GM23338 (cell line): ENCODE data around the gene ID4. TPM values are rescaled to one million over a fixed set of nuclear protein-coding genes. Genes with fewer than 3 reads are reported as not detected.

ENCODE experiments used
- ATAC-seq: fragments of 200-7000 bp; cut with Tn5 transposase; 3 replicates; pipeline ENCODE4 v1.9.1; 2020
- DNase-seq: peaks from one replicate; pipeline ENCODE4 v3.0.0-alpha.2; 2015; ENCODE audit warnings: low spot score
- H2AFZ ChIP-seq: fragments of 200-600 bp; sonication (generic); 2 replicates; pipeline ENCODE4 v1.8.0; 2016; ENCODE audit warnings: antibody characterized with exemption, mild to moderate bottlenecking, moderate library complexity
- H3F3A ChIP-seq: fragments of 200-600 bp; sonication (generic); replicated peaks from 2 replicates; pipeline ENCODE4 v1.8.0; 2017; ENCODE audit warnings: antibody characterized with exemption, mixed run types, low read depth
- H3K27ac ChIP-seq: fragments of 200-600 bp; sonication (generic); 2 replicates; pipeline ENCODE4 v1.6.1; 2016; ENCODE audit warnings: low read depth
- H3K27me3 ChIP-seq: fragments of 200-600 bp; sonication (generic); 2 replicates; pipeline ENCODE4 v1.8.0; 2016; ENCODE audit warnings: mild to moderate bottlenecking, mixed run types, moderate library complexity; ENCODE audit not compliant: insufficient read depth
- H3K36me3 ChIP-seq: fragments of 200-600 bp; sonication (generic); 2 replicates; pipeline ENCODE4 v1.8.0; 2016; ENCODE audit warnings: mild to moderate bottlenecking; ENCODE audit not compliant: insufficient read depth
- H3K4me1 ChIP-seq: fragments of 200-600 bp; sonication (generic); 2 replicates; pipeline ENCODE4 v1.8.0; 2016; ENCODE audit warnings: mild to moderate bottlenecking, moderate library complexity; ENCODE audit not compliant: insufficient read depth
- H3K4me2 ChIP-seq: fragments of 200-600 bp; sonication (generic); 2 replicates; pipeline ENCODE4 v1.7.1; 2017; ENCODE audit warnings: mixed run types
- H3K4me3 ChIP-seq: fragments of 200-600 bp; sonication (generic); 2 replicates; pipeline ENCODE4 v1.6.1; 2016; ENCODE audit warnings: mixed run types
- H3K79me2 ChIP-seq: fragments of 200-600 bp; sonication (generic); replicated peaks from 2 replicates; pipeline ENCODE4 v1.8.0; 2017; ENCODE audit warnings: mild to moderate bottlenecking; ENCODE audit not compliant: insufficient read depth
- H3K9me2 ChIP-seq: fragments of 200-600 bp; sonication (generic); 2 replicates; pipeline ENCODE4 v1.8.0; 2017; ENCODE audit not compliant: insufficient read depth
- H4K20me1 ChIP-seq: fragments of 200-600 bp; sonication (generic); replicated peaks from 2 replicates; pipeline ENCODE4 v1.8.0; 2017; ENCODE audit warnings: mild to moderate bottlenecking; ENCODE audit not compliant: insufficient read depth
- H3K27ac Mint-ChIP-seq: 2 replicates; pipeline ENCODE4 v1.8.0; 2020; ENCODE audit warnings: inconsistent platforms, mild to moderate bottlenecking, moderate library complexity, mixed read lengths
- H3K27me3 Mint-ChIP-seq: 3 replicates; pipeline ENCODE4 v1.8.0; 2022; ENCODE audit warnings: low read depth, mild to moderate bottlenecking, moderate library complexity, mixed read lengths, inconsistent platforms; ENCODE audit not compliant: insufficient read depth, poor library complexity
- H3K36me3 Mint-ChIP-seq: 3 replicates; pipeline ENCODE4 v1.8.0; 2021; ENCODE audit warnings: low read depth, mild to moderate bottlenecking, inconsistent platforms, moderate library complexity, mixed read lengths
- H3K4me1 Mint-ChIP-seq: 3 replicates; pipeline ENCODE4 v1.8.0; 2020; ENCODE audit warnings: mild to moderate bottlenecking, inconsistent platforms, mixed read lengths
- H3K4me3 Mint-ChIP-seq: 3 replicates; pipeline ENCODE4 v1.8.0; 2021; ENCODE audit warnings: moderate library complexity, mild to moderate bottlenecking, inconsistent platforms, mixed read lengths
- H3K9me3 Mint-ChIP-seq: 3 replicates; pipeline ENCODE4 v1.8.0; 2020; ENCODE audit warnings: moderate library complexity, mild to moderate bottlenecking, inconsistent platforms, mixed read lengths
- CREB1 ChIP-seq: fragments of 250-450 bp; sonication (Bioruptor Pico); IDR thresholded peaks from 2 replicates; pipeline ENCODE4 v1.5.0; 2020; ENCODE audit warnings: low read depth, mild to moderate bottlenecking, moderate library complexity
- CTCF ChIP-seq, 2 experiments: fragments of 200-600 bp in 1 of 2; sonication (generic) in 1 of 2; conservative IDR thresholded peaks; 2 replicates each; pipeline versions ENCODE4 v1.5.1 to v1.6.1; 2016 to 2017; ENCODE audit warnings: antibody characterized with exemption in 2 of 2, low read depth in 2 of 2, mild to moderate bottlenecking in 2 of 2, moderate library complexity in 1 of 2
- EZH2 ChIP-seq: fragments of 200-600 bp; sonication (generic); IDR thresholded peaks from one replicate; pipeline ENCODE4 v1.8.0; 2017; ENCODE audit warnings: antibody characterized with exemption, mild to moderate bottlenecking, low read depth; ENCODE audit not compliant: unreplicated experiment
- EZH2phosphoT487 ChIP-seq: fragments of 200-600 bp; sonication (generic); IDR thresholded peaks from one replicate; pipeline ENCODE4 v1.8.1; 2018; ENCODE audit warnings: antibody characterized with exemption; ENCODE audit not compliant: unreplicated experiment
- JUNB ChIP-seq: IDR thresholded peaks from one replicate; pipeline ENCODE4 v1.6.1; 2016; ENCODE audit warnings: antibody characterized with exemption; ENCODE audit not compliant: unreplicated experiment
- NANOG ChIP-seq: IDR thresholded peaks from 2 replicates; pipeline ENCODE4 v1.6.1; 2016; ENCODE audit warnings: antibody characterized with exemption, borderline replicate concordance
- POLR2AphosphoS5 ChIP-seq: IDR thresholded peaks from 2 replicates; pipeline ENCODE4 v1.6.1; 2016; ENCODE audit warnings: antibody characterized with exemption, low read depth
- STAT1 ChIP-seq: IDR thresholded peaks from one replicate; pipeline ENCODE4 v1.6.1; 2016; ENCODE audit warnings: antibody characterized with exemption; ENCODE audit not compliant: unreplicated experiment
- ZNF114 ChIP-seq: fragments of 250-450 bp; sonication (Bioruptor Pico); IDR thresholded peaks from 2 replicates; pipeline ENCODE4 v1.5.0; 2020; ENCODE audit warnings: mild to moderate bottlenecking, moderate library complexity
- ZNF331 ChIP-seq: fragments of 250-450 bp; sonication (Bioruptor Pico); IDR thresholded peaks from 2 replicates; pipeline ENCODE4 v1.5.0; 2020; ENCODE audit warnings: low read depth, mild to moderate bottlenecking, moderate library complexity
- ZNF462 ChIP-seq: fragments of 250-450 bp; sonication (Bioruptor Pico); IDR thresholded peaks from 2 replicates; pipeline ENCODE4 v1.5.0; 2020; ENCODE audit warnings: mild to moderate bottlenecking, moderate library complexity
- polyA plus RNA-seq: library from polyadenylated mRNA; unstranded; fragments of >200 nt; fragmentation: Nextera tagmentation; extraction: Ambion mirVana; gene quantifications from 2 replicates; pipeline ENCODE4 v1.2.1, GENCODE V29; 2016
- total RNA-seq: library from RNA; depleted of rRNA; stranded (reverse); fragments of >200 nt; shearing (Covaris generic); gene quantifications from 2 replicates; pipeline ENCODE4 v1.2.3, GENCODE V29; 2014
- TF ChIP-seq, protein P1 (sequence below): IDR thresholded peaks from one replicate; pipeline ENCODE4 v1.6.1; 2018; ENCODE audit warnings: antibody characterized with exemption; ENCODE audit not compliant: unreplicated experiment
- TF ChIP-seq, protein P2 (sequence below): IDR thresholded peaks from 2 replicates; pipeline ENCODE4 v1.6.1; 2016; ENCODE audit warnings: antibody characterized with exemption

The ID4 gene
- total and polyA plus RNA-seq, 2 experiments from 2014 or later: 3.7 to 7.0 TPM

GRCh38 chr6:19860235-19860877 lies 23.2 kb downstream of the ID4 start (continued):
- TF ChIP-seq, protein P1, sequence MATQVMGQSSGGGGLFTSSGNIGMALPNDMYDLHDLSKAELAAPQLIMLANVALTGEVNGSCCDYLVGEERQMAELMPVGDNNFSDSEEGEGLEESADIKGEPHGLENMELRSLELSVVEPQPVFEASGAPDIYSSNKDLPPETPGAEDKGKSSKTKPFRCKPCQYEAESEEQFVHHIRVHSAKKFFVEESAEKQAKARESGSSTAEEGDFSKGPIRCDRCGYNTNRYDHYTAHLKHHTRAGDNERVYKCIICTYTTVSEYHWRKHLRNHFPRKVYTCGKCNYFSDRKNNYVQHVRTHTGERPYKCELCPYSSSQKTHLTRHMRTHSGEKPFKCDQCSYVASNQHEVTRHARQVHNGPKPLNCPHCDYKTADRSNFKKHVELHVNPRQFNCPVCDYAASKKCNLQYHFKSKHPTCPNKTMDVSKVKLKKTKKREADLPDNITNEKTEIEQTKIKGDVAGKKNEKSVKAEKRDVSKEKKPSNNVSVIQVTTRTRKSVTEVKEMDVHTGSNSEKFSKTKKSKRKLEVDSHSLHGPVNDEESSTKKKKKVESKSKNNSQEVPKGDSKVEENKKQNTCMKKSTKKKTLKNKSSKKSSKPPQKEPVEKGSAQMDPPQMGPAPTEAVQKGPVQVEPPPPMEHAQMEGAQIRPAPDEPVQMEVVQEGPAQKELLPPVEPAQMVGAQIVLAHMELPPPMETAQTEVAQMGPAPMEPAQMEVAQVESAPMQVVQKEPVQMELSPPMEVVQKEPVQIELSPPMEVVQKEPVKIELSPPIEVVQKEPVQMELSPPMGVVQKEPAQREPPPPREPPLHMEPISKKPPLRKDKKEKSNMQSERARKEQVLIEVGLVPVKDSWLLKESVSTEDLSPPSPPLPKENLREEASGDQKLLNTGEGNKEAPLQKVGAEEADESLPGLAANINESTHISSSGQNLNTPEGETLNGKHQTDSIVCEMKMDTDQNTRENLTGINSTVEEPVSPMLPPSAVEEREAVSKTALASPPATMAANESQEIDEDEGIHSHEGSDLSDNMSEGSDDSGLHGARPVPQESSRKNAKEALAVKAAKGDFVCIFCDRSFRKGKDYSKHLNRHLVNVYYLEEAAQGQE: no peak
- no peak for TF ChIP-seq POLR2AphosphoS5

DNA sequence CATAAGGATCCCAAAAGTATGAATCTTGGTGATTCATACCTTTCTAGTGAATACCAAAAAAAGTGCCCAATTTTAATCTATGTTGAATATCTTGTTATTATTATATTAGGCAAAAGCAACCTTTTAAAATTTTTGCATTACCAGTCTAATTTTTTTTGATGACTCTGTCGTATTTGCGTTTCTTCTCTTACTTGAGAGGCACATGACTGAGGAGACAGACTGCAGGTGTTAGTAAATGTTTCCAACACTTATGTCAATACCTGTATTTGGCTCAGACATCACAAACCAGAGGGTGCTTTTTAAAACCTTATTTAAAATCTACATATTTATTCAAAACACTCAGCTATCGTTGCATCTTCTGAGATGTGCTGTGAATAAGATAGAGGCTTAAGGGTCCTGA lies 27.1 kb downstream of the ID4 start:
- Mint-ChIP-seq H3K4me1 (peaks cover 6% of the 10 kb centered on the region; the same call in 1 of the 3 replicates), H3K4me3 (no peak overlapping the region), H3K27me3 (no peaks in the 10 kb centered on the region), H3K9me3 (no peaks in the 10 kb centered on the region; the same call in 2 of the 3 replicates), H3K36me3 (no peaks in the 10 kb centered on the region), H3K27ac (no peak overlapping the region)
- ATAC-seq: no peak
- Histone ChIP-seq H2AFZ (no peak overlapping the region), H3K27ac (no peak overlapping the region), H3K27me3 (no peaks in the 10 kb centered on the region), H3F3A (no peaks in the 10 kb centered on the region), H3K4me3 (no peak overlapping the region), H3K79me2 (no peaks in the 10 kb centered on the region), H3K4me1 (no peaks in the 10 kb centered on the region), H4K20me1 (no peaks in the 10 kb centered on the region), H3K9me2 (no peaks in the 10 kb centered on the region), H3K4me2 (no peak overlapping the region), H3K36me3 (no peaks in the 10 kb centered on the region)
- DNase-seq: no peak
- no peak for TF ChIP-seq ZNF114
- TF ChIP-seq ZNF462 (CRISPR knock-in tag): no peak
- no peak for TF ChIP-seq ZNF331
- TF ChIP-seq, protein P2, sequence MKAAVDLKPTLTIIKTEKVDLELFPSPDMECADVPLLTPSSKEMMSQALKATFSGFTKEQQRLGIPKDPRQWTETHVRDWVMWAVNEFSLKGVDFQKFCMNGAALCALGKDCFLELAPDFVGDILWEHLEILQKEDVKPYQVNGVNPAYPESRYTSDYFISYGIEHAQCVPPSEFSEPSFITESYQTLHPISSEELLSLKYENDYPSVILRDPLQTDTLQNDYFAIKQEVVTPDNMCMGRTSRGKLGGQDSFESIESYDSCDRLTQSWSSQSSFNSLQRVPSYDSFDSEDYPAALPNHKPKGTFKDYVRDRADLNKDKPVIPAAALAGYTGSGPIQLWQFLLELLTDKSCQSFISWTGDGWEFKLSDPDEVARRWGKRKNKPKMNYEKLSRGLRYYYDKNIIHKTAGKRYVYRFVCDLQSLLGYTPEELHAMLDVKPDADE: no peak
- no peak for TF ChIP-seq POLR2AphosphoS5
- no peak for TF ChIP-seq NANOG
- TF ChIP-seq CTCF (conservative IDR thresholded peaks at IDR 0.05; ENCODE audit: low read depth in 2 of 2): no peak
- no peak for TF ChIP-seq EZH2phosphoT487
- TF ChIP-seq CREB1 (CRISPR knock-in tag): no peak
- TF ChIP-seq JUNB: no peak
- no peak for TF ChIP-seq EZH2
- no peak for TF ChIP-seq STAT1
